Breast epithelium (tissue), 3 donors: ENCODE measurements around the gene ZNF576.

Source experiments
- POLR2AphosphoS5 ChIP-seq, 3 donors: sonication (generic); formaldehyde crosslinking; IDR thresholded peaks; one replicate each; pipeline ENCODE4 v1.6.1; 2017; ENCODE audit warnings: antibody characterized with exemption in 3 of 3
- TF ChIP-seq, protein P1 (sequence below), 3 donors: fragments of 450-650 bp; IDR thresholded peaks; one replicate each; pipeline ENCODE4 v1.5.1; 2016 to 2017; ENCODE audit warnings: antibody characterized with exemption in 3 of 3, mild to moderate bottlenecking in 3 of 3, moderate library complexity in 3 of 3

DNA sequence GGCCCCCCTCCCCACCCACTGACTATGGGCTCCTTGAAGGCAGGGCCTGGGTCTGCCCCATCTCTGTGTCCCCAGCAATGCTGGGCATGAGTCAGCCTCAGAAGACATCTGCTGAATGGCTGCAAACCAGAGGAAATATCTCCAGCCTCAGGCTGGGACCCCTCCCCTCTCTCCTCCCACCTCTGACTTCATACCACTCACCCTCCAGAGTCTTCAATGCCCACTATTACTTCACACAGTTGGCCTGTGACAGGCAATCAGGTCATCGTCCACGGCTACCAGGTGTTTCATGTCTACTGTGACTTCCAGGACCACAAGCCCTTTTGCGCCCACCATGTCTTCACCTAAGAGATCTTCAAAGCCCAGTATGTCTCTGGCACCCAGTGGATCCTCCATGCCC, 15.4 kb downstream of the ZNF576 start, which contains the start of gene SRRM5:
- TF ChIP-seq POLR2AphosphoS5 (IDR thresholded peaks at IDR 0.05): no peak
- TF ChIP-seq, protein P1, sequence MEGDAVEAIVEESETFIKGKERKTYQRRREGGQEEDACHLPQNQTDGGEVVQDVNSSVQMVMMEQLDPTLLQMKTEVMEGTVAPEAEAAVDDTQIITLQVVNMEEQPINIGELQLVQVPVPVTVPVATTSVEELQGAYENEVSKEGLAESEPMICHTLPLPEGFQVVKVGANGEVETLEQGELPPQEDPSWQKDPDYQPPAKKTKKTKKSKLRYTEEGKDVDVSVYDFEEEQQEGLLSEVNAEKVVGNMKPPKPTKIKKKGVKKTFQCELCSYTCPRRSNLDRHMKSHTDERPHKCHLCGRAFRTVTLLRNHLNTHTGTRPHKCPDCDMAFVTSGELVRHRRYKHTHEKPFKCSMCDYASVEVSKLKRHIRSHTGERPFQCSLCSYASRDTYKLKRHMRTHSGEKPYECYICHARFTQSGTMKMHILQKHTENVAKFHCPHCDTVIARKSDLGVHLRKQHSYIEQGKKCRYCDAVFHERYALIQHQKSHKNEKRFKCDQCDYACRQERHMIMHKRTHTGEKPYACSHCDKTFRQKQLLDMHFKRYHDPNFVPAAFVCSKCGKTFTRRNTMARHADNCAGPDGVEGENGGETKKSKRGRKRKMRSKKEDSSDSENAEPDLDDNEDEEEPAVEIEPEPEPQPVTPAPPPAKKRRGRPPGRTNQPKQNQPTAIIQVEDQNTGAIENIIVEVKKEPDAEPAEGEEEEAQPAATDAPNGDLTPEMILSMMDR (IDR thresholded peaks at IDR 0.05): no peak
